ENCODE results near the gene SMG6. TPM values are rescaled to one million over a fixed set of nuclear protein-coding genes. Genes with fewer than 3 reads are reported as not detected.

Gene SMG6
- total and polyA plus RNA-seq, 2 of the 8 experiments (the other 6 are each of a cell fraction or from before 2014, with no cell fraction given), result 18.5 to 25.2 TPM

DNA sequence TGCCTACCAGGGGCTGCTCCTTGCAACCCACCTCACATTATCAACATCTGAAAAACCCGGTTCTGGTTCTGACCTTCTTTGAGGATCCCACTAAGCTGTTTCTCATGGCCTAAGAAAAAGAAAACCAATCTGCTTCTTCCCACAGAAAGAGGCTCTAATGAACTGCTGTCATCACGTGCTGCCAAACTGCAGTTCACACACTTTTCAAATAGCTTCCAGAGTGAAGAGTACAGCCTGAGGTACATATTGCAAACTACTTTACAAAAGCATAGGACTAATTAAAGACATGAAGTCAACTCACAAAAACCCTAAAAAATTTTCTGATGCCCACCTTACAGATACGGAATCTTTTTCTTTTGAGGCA, 36.7 kb downstream of the SMG6 start:
- no peak overlapping the region for H3K9ac ChIP-seq (replicated peaks in 1 of 4; ENCODE audit: extremely low read depth in 1 of 4, low read depth in 3 of 4, low read length in 3 of 4)
- H3K79me2 ChIP-seq (ENCODE audit: control insufficient read depth in 1 of 2, insufficient read depth in 2 of 2, low read length in 2 of 2), result no peaks in the 10 kb centered on the region
- ChIA-PET POLR2A (ENCODE audit: partially characterized antibody) (no interaction called here), CTCF (ENCODE audit: partially characterized antibody) (no interaction called here)
- DNase-seq (ENCODE audit: low read depth in 1 of 2, low spot score in 2 of 2) (no peak), FAIRE-seq (no peak)
- no peak overlapping the region for H2AK5ac ChIP-seq (ENCODE audit: low read depth, low read length)
- H3K27ac ChIP-seq (ENCODE audit: low read depth, low read length), result no peak overlapping the region
- no peak overlapping the region for H2BK5ac ChIP-seq (ENCODE audit: low read depth, low read length)
- 93% methylated on average over 3 of the region's 3 CpGs; no CpG with 5 or more reads in 1 of the 2 experiments for WGBS, 2 experiments (ENCODE audit: extremely low coverage in 1 of 2, insufficient coverage in 1 of 2, insufficient read length in 1 of 2, insufficient replicate concordance in 2 of 2, low coverage in 1 of 2, low lambda C conversion rate in 2 of 2, missing lambda C conversion rate in 1 of 2)
- no peaks in the 10 kb centered on the region for H3K9me3 ChIP-seq (ENCODE audit: insufficient read depth in 2 of 2, low read depth in 1 of 2, low read length in 1 of 2)
- H4K20me1 ChIP-seq (replicated peaks in 1 of 2; ENCODE audit: control insufficient read depth in 1 of 2, insufficient read depth in 2 of 2, low read length in 2 of 2), result peaks cover 1 to 4% of the 10 kb centered on the region in 2 experiments
- H4K8ac ChIP-seq (ENCODE audit: extremely low read depth, insufficient read depth, low read length), result no peak overlapping the region
- TF ChIP-seq RAD21 (IDR thresholded peaks at IDR 0.05 in 1 of 2, conservative IDR thresholded peaks at IDR 0.05 in 1 of 2; ENCODE audit: low read depth in 2 of 2, low read length in 2 of 2), result no peak
- no peak for TF ChIP-seq POLR2A (IDR thresholded peaks at IDR 0.05; ENCODE audit: control extremely low read depth in 1 of 2, low read depth in 2 of 2, low read length in 2 of 2)
- TF ChIP-seq CEBPB (IDR thresholded peaks at IDR 0.05; ENCODE audit: low read depth, low read length), result no peak
- TF ChIP-seq, protein P1, sequence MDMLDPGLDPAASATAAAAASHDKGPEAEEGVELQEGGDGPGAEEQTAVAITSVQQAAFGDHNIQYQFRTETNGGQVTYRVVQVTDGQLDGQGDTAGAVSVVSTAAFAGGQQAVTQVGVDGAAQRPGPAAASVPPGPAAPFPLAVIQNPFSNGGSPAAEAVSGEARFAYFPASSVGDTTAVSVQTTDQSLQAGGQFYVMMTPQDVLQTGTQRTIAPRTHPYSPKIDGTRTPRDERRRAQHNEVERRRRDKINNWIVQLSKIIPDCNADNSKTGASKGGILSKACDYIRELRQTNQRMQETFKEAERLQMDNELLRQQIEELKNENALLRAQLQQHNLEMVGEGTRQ (IDR thresholded peaks at IDR 0.05; ENCODE audit: low read length), result no peak
- no peak for TF ChIP-seq JUN (IDR thresholded peaks at IDR 0.05; ENCODE audit: low read depth, low read length)
- TF ChIP-seq EP300 (IDR thresholded peaks at IDR 0.05; ENCODE audit: borderline replicate concordance in 1 of 2, low read depth in 2 of 2, low read length in 2 of 2), result no peak
- TF ChIP-seq POU5F1 (IDR thresholded peaks at IDR 0.05; ENCODE audit: low read depth, low read length), result no peak
- no peak for TF ChIP-seq GABPA (IDR thresholded peaks at IDR 0.05; ENCODE audit: borderline replicate concordance, insufficient read depth, low read length)
- TF ChIP-seq BACH1 (IDR thresholded peaks at IDR 0.05; ENCODE audit: low read length), result no peak
- no peak for TF ChIP-seq TAF1 (IDR thresholded peaks at IDR 0.05; ENCODE audit: low read depth, low read length)
- no peak for TF ChIP-seq ASH2L (IDR thresholded peaks at IDR 0.05; ENCODE audit: low read length)
- TF ChIP-seq CBX8 (IDR thresholded peaks at IDR 0.05; ENCODE audit: borderline replicate concordance, low read depth, low read length), result no peak
- H3K23ac ChIP-seq (ENCODE audit: insufficient read length), result no peak overlapping the region
- H3K18ac ChIP-seq (ENCODE audit: extremely low read depth, low read length), result no peak overlapping the region
- H2BK20ac ChIP-seq (ENCODE audit: low read length), result no peak overlapping the region
- no peaks in the 10 kb centered on the region for H3K4me1 ChIP-seq (replicated peaks in 1 of 4; ENCODE audit: control insufficient read depth in 3 of 4, insufficient read depth in 4 of 4, low read length in 3 of 4)
- no peak overlapping the region for H3K4me3 ChIP-seq (ENCODE audit: extremely low read depth in 1 of 4, insufficient read depth in 2 of 4, low read depth in 3 of 4, low read length in 4 of 4)
- no peak overlapping the region for H3K4ac ChIP-seq (replicated peaks; ENCODE audit: insufficient read length, low read depth, low read length)
- no peak overlapping the region for H2BK120ac ChIP-seq (replicated peaks; ENCODE audit: low read depth, low read length)
- H3K27me3 ChIP-seq (replicated peaks in 1 of 4; ENCODE audit: control insufficient read depth in 3 of 4, extremely low read depth in 1 of 4, insufficient read depth in 3 of 4, low read length in 3 of 4), result no peaks in the 10 kb centered on the region
- no peak overlapping the region for H4K5ac ChIP-seq (ENCODE audit: insufficient read length, low read depth, low read length)
- H2BK12ac ChIP-seq (ENCODE audit: low read depth, low read length), result no peak overlapping the region
- H3K56ac ChIP-seq (replicated peaks; ENCODE audit: insufficient read length, low read depth, low read length), result no peak overlapping the region
- H3K4me2 ChIP-seq (ENCODE audit: insufficient read depth in 1 of 2, low read depth in 2 of 2, low read length in 2 of 2), result no peak overlapping the region
- no peak overlapping the region for H4K91ac ChIP-seq (replicated peaks; ENCODE audit: insufficient read length, low read length)
- H3K14ac ChIP-seq (ENCODE audit: insufficient read length), result no peak overlapping the region
- H3K79me1 ChIP-seq (ENCODE audit: low read depth, low read length), result no peaks in the 10 kb centered on the region
- no peaks in the 10 kb centered on the region; a peak in 1 of 8 replicates for H3K36me3 ChIP-seq (ENCODE audit: control insufficient read depth in 2 of 4, insufficient read depth in 4 of 4, low read length in 3 of 4)
- H2AFZ ChIP-seq (ENCODE audit: low read length), result no peak overlapping the region
- H3K23me2 ChIP-seq (ENCODE audit: low read depth, low read length), result no peaks in the 10 kb centered on the region
- no peak overlapping the region for H2BK15ac ChIP-seq (ENCODE audit: low read length)
